HCT116 (cell line): ENCODE data around the gene CCDC15. TPM values are rescaled to one million over a fixed set of nuclear protein-coding genes. Genes with fewer than 3 reads are reported as not detected.

Experiments used
- ATAC-seq: fragments of 200-7000 bp; cut with Tn5 transposase; 2 replicates; pipeline ENCODE4 v1.9.1; 2020; ENCODE audit warnings: mild to moderate bottlenecking, moderate library complexity
- BruUV-seq: library from RNA; stranded (reverse); fragments of 400-500 nt; replicated peaks from 2 replicates; lab custom pipeline; 2021; lab: Mats Ljungman, UMichigan
- CTCF ChIA-PET: fragments of 300-600 bp; sonication (Branson Sonifier 250); formaldehyde crosslinking; loops from one replicate; lab custom pipeline; 2021; ENCODE audit warnings: antibody characterized with exemption; lab: Charles Lee
- POLR2A ChIA-PET: fragments of 300-600, 350-600 bp; sonication (Branson Sonifier 250); formaldehyde crosslinking; loops from one replicate; lab custom pipeline; 2021; ENCODE audit warnings: antibody characterized with exemption; lab: Charles Lee
- RAD21 ChIA-PET, 2 experiments: fragments of 300-600 bp; sonication (Branson Sonifier 250); formaldehyde crosslinking; loops; one replicate each; lab custom pipeline; 2023; ENCODE audit warnings: low total read pairs in 2 of 2; ENCODE audit not compliant: uncharacterized antibody in 2 of 2, unreplicated experiment in 2 of 2, low non-redundant PET in 1 of 2; lab: Charles Lee
- DNase-seq: peaks from one replicate; pipeline ENCODE4 v3.0.0-alpha.2; 2010; ENCODE audit warnings: low read depth, low spot score
- H2AFZ ChIP-seq: fragments of 200-600 bp; shearing (Covaris generic), sonication (generic); 2 replicates; pipeline ENCODE4 v1.6.1; 2017; ENCODE audit warnings: low read depth, mixed run types, mixed read lengths, antibody characterized with exemption, low read length; ENCODE audit not compliant: poor library complexity, severe bottlenecking
- H3K27ac ChIP-seq: 2 replicates; pipeline ENCODE4 v1.5.1; 2012; ENCODE audit warnings: low read depth, low read length
- H3K27me3 ChIP-seq: fragments of 200-600 bp; sonication (generic); 2 replicates; pipeline ENCODE4 v1.6.1; 2016; ENCODE audit warnings: mixed run types, low read length, mixed read lengths; ENCODE audit not compliant: insufficient read depth
- H3K36me3 ChIP-seq, 2 experiments: fragments of 200-500 bp in 1 of 2; fragments of 200-600 bp in 1 of 2; sonication (Bioruptor generic) in 1 of 2; sonication (generic) in 1 of 2; 2 replicates each; pipeline versions ENCODE4 v1.5.1 to v1.6.1; 2014 to 2016; ENCODE audit warnings: low read length in 2 of 2, inconsistent platforms in 1 of 2, mixed read lengths in 1 of 2, mixed run types in 1 of 2; ENCODE audit not compliant: insufficient read depth in 2 of 2, control insufficient read depth in 1 of 2
- H3K4me1 ChIP-seq, 2 experiments: fragments of 200-600 bp in 1 of 2; sonication (generic) in 1 of 2; 2 replicates each; pipeline versions ENCODE4 v1.5.1 to v1.6.1; 2012 to 2017; ENCODE audit warnings: low read length in 2 of 2, inconsistent platforms in 1 of 2, mild to moderate bottlenecking in 1 of 2, mixed read lengths in 1 of 2, mixed run types in 1 of 2, moderate library complexity in 1 of 2; ENCODE audit not compliant: insufficient read depth in 2 of 2, control insufficient read depth in 1 of 2
- H3K4me2 ChIP-seq: fragments of 200-600 bp; sonication (generic); 2 replicates; pipeline ENCODE4 v1.6.1; 2017; ENCODE audit warnings: mixed run types, low read length, mixed read lengths
- H3K4me3 ChIP-seq, 2 experiments: fragments of 200-600 bp in 1 of 2; sonication (generic) in 1 of 2; replicated peaks in 1 of 2; 2 replicates each; pipeline ENCODE4 v1.5.1; 2011 to 2016; ENCODE audit warnings: low read length in 2 of 2, control low read depth in 1 of 2, low read depth in 1 of 2, mild to moderate bottlenecking in 1 of 2, mixed read lengths in 1 of 2, mixed run types in 1 of 2
- H3K79me2 ChIP-seq: fragments of 200-600 bp; sonication (generic); 2 replicates; pipeline ENCODE4 v1.6.1; 2017; ENCODE audit warnings: mild to moderate bottlenecking, mixed run types, low read length, moderate library complexity, mixed read lengths; ENCODE audit not compliant: insufficient read depth
- H3K9ac ChIP-seq: fragments of 200-600 bp; sonication (generic); 2 replicates; pipeline ENCODE4 v1.6.1; 2016; ENCODE audit warnings: low read length, mixed read lengths
- H3K9me2 ChIP-seq: fragments of 200-600 bp; sonication (generic), shearing (Covaris generic); 2 replicates; pipeline ENCODE4 v1.6.1; 2017; ENCODE audit warnings: mixed run types, mild to moderate bottlenecking, moderate library complexity; ENCODE audit not compliant: insufficient read depth
- H3K9me3 ChIP-seq, 2 experiments: fragments of 200-500 bp in 1 of 2; fragments of 200-600 bp in 1 of 2; sonication (Bioruptor generic) in 1 of 2; sonication (generic) in 1 of 2; 2 replicates each; pipeline ENCODE4 v1.6.1; 2014 to 2017; ENCODE audit warnings: low read length in 2 of 2, mixed read lengths in 2 of 2, inconsistent platforms in 1 of 2, low read depth in 1 of 2, mild to moderate bottlenecking in 1 of 2, mixed run types in 1 of 2, moderate library complexity in 1 of 2; ENCODE audit not compliant: control insufficient read depth in 1 of 2, insufficient read depth in 1 of 2
- H4K20me1 ChIP-seq: fragments of 200-600 bp; sonication (generic), shearing (Covaris generic); 2 replicates; pipeline ENCODE4 v1.6.1; 2017; ENCODE audit warnings: mixed run types, mild to moderate bottlenecking, moderate library complexity; ENCODE audit not compliant: insufficient read depth
- ELF1 ChIP-seq: IDR thresholded peaks from 2 replicates; pipeline ENCODE4 v1.6.1; 2012; ENCODE audit warnings: low read depth, borderline replicate concordance
- EZH2 ChIP-seq: fragments of 200-600 bp; sonication (generic); IDR thresholded peaks from 2 replicates; pipeline ENCODE4 v1.6.1; 2017; ENCODE audit warnings: antibody characterized with exemption, mixed run types
- EZH2phosphoT487 ChIP-seq: fragments of 200-600 bp; IDR thresholded peaks from 2 replicates; pipeline ENCODE4 v1.6.1; 2018; ENCODE audit warnings: antibody characterized with exemption, borderline replicate concordance
- POLR2A ChIP-seq: IDR thresholded peaks from 2 replicates; pipeline ENCODE4 v1.7.0; 2011; ENCODE audit warnings: borderline replicate concordance; ENCODE audit not compliant: insufficient read depth, insufficient read length; ENCODE audit errors: extremely low read depth
- SIN3A ChIP-seq: IDR thresholded peaks from 2 replicates; pipeline ENCODE4 v1.6.1; 2012; ENCODE audit warnings: low read depth
- SP1 ChIP-seq: IDR thresholded peaks from 2 replicates; pipeline ENCODE4 v1.6.1; 2012; ENCODE audit warnings: low read depth
- SRF ChIP-seq: IDR thresholded peaks from 2 replicates; pipeline ENCODE4 v1.6.1; 2012; ENCODE audit warnings: low read depth
- TCF7L2 ChIP-seq: IDR thresholded peaks from 2 replicates; pipeline ENCODE4 v1.7.0; 2011; ENCODE audit warnings: borderline replicate concordance, inconsistent platforms; ENCODE audit not compliant: insufficient read depth, insufficient read length; ENCODE audit errors: extremely low read depth
- YY1 ChIP-seq: IDR thresholded peaks from 2 replicates; pipeline ENCODE4 v1.6.1; 2011; ENCODE audit warnings: low read length, low read depth, moderate library complexity, mild to moderate bottlenecking; ENCODE audit not compliant: insufficient replicate concordance; ENCODE audit errors: extremely low read depth
- ZFX ChIP-seq: fragments of 450-650 bp; IDR thresholded peaks from 2 replicates; pipeline ENCODE4 v1.6.1; 2017
- ZNF274 ChIP-seq: fragments of 200-500 bp; sonication (Bioruptor generic); IDR thresholded peaks from 2 replicates; pipeline ENCODE4 v1.6.1; 2014; ENCODE audit warnings: mild to moderate bottlenecking, low read depth, low read length, inconsistent platforms
- intact Hi-C: fragments of 100-400 bp; cut with micrococcal nuclease; formaldehyde crosslinking; loops from 2 replicates; pipeline ENCODE4 v1.10.0; 2022
- total RNA-seq: library from RNA; stranded (reverse); gene quantifications from one replicate; pipeline ENCODE4 v1.2.1, GENCODE V29; 2021; ENCODE audit not compliant: unreplicated experiment
- TF ChIP-seq, protein P1 (sequence below): IDR thresholded peaks from 2 replicates; pipeline ENCODE4 v1.6.1; 2012; ENCODE audit warnings: low read depth
- TF ChIP-seq, protein P2 (sequence below): IDR thresholded peaks from 2 replicates; pipeline ENCODE4 v1.6.1; 2011; ENCODE audit warnings: mild to moderate bottlenecking, low read length, moderate library complexity; ENCODE audit not compliant: insufficient replicate concordance; ENCODE audit errors: extremely low read depth

Gene CCDC15
- total RNA-seq, 1 experiment from 2014 or later, result 2.4 TPM

DNA sequence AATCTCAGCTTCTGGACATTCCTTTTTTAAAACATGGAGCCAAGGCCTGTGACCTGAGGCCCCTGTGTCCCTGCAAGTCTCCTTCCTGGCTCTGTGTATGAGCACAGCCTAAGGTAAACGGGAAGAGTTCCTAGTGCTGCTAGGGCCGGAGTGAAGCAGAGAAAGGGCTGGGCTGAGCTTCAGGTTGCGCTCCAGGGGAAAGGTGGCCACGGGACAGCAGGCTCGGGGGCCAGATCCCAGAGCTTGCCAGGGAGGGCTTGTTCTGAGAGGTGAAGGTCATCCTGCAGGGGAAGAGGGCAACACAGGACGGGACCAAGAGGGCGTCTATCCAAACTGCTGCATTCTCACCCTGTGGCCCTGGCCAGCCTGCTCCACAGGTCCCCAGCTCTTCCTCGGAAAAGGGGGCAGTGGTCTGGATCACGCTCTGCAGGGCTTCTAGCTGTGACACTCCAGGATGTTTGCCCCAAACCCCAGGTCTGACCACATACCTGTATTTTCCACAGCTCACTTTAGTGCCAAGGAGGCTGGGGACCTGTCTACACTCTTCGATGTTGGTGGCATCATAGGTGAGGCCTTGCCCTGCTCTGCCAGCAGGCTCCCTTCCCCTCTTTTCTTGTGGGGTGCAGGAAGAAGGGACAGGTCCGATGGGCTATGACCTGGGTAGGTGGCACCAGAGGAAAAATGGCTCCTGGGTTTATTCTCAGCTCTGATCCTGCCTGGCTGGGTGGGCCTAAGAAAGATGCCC lies 129.5 kb downstream of the CCDC15 start:
- Histone ChIP-seq H2AFZ (no peak overlapping the region), H3K4me2 (peak overlapping the region; percentile 68), H4K20me1 (no peaks in the 10 kb centered on the region), H3K4me1 (peaks cover 14 to 75% of the 10 kb centered on the region in 2 experiments; a peak in 3 of 4 replicates), H3K36me3 (no peaks in the 10 kb centered on the region), H3K27me3 (no peaks in the 10 kb centered on the region), H3K9me3 (no peaks in the 10 kb centered on the region), H3K9ac (peak overlapping the region; percentile 45), H3K9me2 (no peaks in the 10 kb centered on the region), H3K79me2 (no peaks in the 10 kb centered on the region), H3K27ac (peak overlapping the region; percentile 40), H3K4me3 (peak overlapping the region in 1 of 2 experiments; percentile 30; a peak in 1 of 4 replicates)
- no TSS peak for BruUV-seq
- ATAC-seq (peak; percentile 4), DNase-seq (no peak)
- intact Hi-C loops, result no loop called here
- ChIA-PET CTCF (interaction anchor here (0.6 to 1.4 kb wide), 2 partner anchors 14 to 110 kb away, joined by 3 to 4 read pairs; no protein-coding TSS in a partner anchor), POLR2A (interaction anchor here (0.7 to 1.3 kb wide), 4 partner anchors 8 to 1030 kb away, joined by 3 to 7 read pairs (median 6); partner anchors contain the start of gene TMEM218), RAD21 (interaction anchor here (0.6 to 1.2 kb wide), 3 partner anchors 8 to 280 kb away, joined by 3 to 6 read pairs (median 5); no protein-coding TSS in a partner anchor)
- TF ChIP-seq TCF7L2 (no peak), YY1 (peak; percentile 8)

DNA sequence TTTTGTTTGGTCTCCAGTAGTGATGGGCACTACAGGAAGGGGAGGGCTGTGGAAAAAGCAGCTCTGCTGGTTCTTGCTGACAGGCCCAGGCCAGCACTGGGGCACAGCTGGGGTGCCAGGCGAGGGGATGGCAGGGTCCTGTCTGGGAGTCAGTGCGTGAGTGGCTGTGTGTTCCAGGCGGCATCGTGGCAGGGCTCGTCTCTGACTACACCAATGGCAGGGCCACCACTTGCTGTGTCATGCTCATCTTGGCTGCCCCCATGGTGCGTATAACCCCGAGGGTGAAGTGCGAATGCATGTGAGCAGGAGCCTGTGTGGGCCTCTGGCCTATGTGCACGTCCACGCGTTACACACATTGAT lies 130.0 kb downstream of the CCDC15 start:
- H3K9ac ChIP-seq, result no peak overlapping the region
- no peak overlapping the region for H3K27ac ChIP-seq
- intact Hi-C loops, result no loop called here
- ATAC-seq (no peak), DNase-seq (no peak)
- no peaks in the 10 kb centered on the region for H3K36me3 ChIP-seq
- no peaks in the 10 kb centered on the region for H4K20me1 ChIP-seq
- H3K9me2 ChIP-seq, result no peaks in the 10 kb centered on the region
- H3K27me3 ChIP-seq, result no peaks in the 10 kb centered on the region
- POLR2A ChIA-PET, result no interaction called here
- no TSS peak for BruUV-seq
- no peak overlapping the region for H3K4me2 ChIP-seq
- no peak overlapping the region for H2AFZ ChIP-seq
- peaks cover 14 to 73% of the 10 kb centered on the region in 2 experiments; a peak in 3 of 4 replicates for H3K4me1 ChIP-seq
- no peaks in the 10 kb centered on the region for H3K79me2 ChIP-seq
- CTCF ChIA-PET, result no interaction called here
- RAD21 ChIA-PET, result no interaction called here
- TF ChIP-seq, protein P1, sequence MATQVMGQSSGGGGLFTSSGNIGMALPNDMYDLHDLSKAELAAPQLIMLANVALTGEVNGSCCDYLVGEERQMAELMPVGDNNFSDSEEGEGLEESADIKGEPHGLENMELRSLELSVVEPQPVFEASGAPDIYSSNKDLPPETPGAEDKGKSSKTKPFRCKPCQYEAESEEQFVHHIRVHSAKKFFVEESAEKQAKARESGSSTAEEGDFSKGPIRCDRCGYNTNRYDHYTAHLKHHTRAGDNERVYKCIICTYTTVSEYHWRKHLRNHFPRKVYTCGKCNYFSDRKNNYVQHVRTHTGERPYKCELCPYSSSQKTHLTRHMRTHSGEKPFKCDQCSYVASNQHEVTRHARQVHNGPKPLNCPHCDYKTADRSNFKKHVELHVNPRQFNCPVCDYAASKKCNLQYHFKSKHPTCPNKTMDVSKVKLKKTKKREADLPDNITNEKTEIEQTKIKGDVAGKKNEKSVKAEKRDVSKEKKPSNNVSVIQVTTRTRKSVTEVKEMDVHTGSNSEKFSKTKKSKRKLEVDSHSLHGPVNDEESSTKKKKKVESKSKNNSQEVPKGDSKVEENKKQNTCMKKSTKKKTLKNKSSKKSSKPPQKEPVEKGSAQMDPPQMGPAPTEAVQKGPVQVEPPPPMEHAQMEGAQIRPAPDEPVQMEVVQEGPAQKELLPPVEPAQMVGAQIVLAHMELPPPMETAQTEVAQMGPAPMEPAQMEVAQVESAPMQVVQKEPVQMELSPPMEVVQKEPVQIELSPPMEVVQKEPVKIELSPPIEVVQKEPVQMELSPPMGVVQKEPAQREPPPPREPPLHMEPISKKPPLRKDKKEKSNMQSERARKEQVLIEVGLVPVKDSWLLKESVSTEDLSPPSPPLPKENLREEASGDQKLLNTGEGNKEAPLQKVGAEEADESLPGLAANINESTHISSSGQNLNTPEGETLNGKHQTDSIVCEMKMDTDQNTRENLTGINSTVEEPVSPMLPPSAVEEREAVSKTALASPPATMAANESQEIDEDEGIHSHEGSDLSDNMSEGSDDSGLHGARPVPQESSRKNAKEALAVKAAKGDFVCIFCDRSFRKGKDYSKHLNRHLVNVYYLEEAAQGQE, result no peak
- TF ChIP-seq, protein P2, sequence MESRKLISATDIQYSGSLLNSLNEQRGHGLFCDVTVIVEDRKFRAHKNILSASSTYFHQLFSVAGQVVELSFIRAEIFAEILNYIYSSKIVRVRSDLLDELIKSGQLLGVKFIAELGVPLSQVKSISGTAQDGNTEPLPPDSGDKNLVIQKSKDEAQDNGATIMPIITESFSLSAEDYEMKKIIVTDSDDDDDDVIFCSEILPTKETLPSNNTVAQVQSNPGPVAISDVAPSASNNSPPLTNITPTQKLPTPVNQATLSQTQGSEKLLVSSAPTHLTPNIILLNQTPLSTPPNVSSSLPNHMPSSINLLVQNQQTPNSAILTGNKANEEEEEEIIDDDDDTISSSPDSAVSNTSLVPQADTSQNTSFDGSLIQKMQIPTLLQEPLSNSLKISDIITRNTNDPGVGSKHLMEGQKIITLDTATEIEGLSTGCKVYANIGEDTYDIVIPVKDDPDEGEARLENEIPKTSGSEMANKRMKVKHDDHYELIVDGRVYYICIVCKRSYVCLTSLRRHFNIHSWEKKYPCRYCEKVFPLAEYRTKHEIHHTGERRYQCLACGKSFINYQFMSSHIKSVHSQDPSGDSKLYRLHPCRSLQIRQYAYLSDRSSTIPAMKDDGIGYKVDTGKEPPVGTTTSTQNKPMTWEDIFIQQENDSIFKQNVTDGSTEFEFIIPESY, result no peak
- TF ChIP-seq TCF7L2, result no peak
- TF ChIP-seq SP1, result no peak
- no peak for TF ChIP-seq SRF
- TF ChIP-seq ZFX, result no peak
- no peak for TF ChIP-seq EZH2phosphoT487
- TF ChIP-seq ELF1, result no peak
- no peak for TF ChIP-seq SIN3A
- no peak for TF ChIP-seq POLR2A
- TF ChIP-seq ZNF274, result no peak
- no peak for TF ChIP-seq EZH2
- TF ChIP-seq, all 23 proteins: peak for 0
- Histone ChIP-seq H3K4me3 (no peak overlapping the region), H3K9me3 (no peaks in the 10 kb centered on the region)
